Fibroblast of skin of right biceps (primary cell): Measurements from ENCODE around the gene TSPAN12.

Source experiments
- DNase-seq: peaks from one replicate; pipeline ENCODE4 v3.0.0-alpha.2; 2013

The TSPAN12 gene

DNA sequence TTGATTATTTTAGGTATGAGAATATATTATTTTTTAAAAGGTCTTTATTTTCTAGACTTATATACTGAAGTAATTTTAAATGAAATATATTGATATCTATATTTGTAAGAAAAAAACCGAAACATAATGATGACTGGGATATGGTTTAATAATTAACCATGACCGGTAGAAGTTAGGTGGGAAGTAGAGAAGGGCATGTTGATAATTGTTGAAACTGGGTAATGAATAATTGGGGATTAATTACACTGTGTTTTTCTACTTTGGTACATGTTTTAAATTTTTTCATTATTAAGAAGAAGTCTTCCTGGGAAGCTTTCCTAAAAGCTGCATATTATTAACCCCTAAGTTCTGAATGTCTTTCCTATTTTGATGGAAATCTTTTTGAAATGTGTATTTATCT, 16.3 kb downstream of the TSPAN12 start:
- no peak for DNase-seq

DNA sequence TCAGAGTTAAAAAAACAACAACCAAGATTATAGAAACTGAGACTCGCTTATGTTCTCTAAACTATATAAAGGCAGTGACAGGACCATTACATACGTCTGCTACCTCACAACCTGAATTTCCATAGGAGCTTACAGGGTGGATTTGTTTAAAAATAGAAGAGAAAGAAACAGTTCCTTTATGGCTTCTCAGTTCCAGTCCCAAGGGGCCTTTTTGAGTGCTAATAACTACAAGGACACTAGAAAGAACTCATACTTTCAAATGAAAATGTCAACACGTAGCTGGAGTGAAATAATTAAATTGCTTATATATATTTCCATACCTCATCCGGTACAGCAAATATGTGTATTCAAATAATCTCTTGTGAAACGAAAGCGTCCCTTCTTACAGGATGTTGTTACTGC, 19.7 kb downstream of the TSPAN12 start:
- DNase-seq = no peak

DNA sequence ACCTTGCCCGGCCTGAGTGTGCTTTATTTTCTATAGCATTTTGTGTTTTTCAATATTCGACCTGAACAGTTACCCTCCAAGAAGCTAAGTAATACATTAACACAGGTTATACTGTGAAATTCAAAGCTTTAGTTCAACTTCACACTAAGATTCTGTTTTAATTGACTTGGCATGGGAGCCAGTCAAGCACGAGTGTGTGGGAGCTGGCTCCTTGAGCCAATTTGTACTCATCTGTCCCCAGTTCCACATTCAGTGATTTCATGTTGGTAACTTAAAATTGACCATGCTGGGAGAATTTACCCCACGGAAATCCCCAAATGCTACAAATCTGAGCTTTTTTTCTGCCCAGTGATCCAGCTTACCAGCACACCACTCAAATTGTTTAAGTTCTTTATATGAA, 20.3 kb downstream of the TSPAN12 start:
- no peak for DNase-seq

DNA sequence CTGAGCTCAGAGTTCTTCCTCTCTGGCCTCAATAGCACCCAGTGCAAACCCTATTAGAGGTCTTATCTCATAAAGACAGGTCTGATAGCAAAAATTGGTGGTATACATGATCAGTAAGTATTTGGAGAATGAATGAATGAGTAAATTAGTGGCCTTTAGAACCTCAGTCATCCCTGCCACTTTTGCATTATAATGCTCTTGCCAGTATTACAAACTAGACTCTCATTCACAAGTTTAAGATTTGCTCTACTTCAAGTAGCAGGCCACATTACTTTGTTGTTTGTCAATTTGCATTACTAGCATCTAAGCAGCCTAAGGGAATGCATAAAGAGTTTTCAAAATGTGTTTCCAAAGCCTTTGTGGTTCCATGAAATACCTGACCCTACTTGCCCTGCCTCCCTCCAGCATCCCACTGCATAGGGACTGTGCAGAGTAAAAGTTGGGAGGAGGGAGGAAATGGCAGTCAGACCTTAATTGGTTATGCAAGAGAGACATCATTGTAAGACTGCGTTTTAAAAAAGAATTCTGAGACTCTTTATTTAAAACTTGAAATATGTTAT, 21.3 kb downstream of the TSPAN12 start:
- DNase-seq = no peak

DNA sequence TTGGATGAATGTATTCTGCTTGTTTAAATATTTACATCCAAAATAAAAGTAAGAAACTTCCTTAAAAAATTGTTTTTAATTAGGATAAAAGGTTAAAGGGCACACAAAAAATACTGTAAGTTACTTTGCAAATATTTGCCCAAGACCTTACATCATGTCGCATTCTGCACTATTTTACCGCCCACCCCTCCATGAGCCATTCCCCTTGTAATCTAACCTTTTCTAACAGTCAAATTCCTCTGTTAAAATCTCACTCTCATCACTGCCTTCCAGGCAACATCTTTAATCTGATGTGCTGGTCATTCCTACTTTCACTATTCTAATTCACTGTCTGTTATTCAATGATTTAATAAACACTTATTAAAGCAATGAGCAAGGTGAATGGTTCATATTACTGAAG, 23.2 kb downstream of the TSPAN12 start:
- no peak for DNase-seq

DNA sequence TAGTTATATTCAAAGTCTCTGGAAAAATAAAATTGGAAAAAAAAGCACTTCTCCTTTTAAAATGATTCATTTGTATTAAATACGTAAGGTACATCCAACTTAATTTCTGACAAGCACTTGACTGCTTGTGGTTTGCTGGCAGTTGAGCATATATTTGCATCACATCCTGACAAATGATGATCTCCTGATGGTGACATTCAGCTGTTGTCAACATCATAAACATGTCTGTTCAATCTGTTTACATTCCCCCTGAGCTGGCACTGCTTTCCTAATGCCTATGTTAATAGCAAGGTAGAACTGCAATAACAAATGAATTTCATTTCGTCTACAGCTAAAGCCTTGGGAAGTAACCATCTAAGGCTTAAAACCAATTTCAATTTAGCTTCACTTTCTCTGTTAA, 24.4 kb downstream of the TSPAN12 start:
- no peak for DNase-seq

DNA sequence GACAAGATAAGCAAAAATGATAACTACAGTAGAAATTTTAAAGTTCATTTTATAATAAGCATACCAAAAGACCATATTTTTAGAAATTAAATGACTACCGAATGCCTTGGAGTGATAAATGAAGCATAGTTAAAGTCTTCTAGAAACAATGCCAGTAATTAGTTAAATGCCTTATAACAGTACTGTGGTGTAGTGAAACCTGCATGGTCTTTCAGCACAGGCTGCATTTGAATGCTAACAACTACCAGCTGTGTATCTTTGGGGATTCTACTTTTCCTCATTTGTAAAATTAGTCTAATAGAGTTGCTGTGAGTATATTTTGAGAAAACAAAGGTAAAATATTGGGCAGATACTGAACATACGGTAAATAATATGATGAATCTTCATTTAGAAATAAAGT, 25.1 kb downstream of the TSPAN12 start:
- no peak for DNase-seq

DNA sequence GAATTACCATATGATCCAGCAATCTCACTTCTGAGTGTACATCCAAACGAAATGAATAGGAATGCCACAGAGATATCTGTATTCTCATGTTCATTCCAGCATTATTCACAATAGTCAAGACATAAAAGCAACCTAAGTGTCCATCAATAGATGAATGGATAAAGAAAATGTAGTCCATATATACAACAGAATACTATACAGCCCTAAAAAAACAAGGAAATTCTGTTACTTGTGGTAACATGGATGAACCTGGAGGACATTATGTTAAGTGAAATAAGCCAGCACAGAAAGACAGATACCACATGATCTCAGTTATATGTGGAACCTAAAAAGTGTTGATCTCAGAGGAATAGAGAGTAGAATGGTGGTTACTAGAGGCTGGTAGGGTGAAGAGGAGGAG, 26.7 kb downstream of the TSPAN12 start:
- no peak for DNase-seq

DNA sequence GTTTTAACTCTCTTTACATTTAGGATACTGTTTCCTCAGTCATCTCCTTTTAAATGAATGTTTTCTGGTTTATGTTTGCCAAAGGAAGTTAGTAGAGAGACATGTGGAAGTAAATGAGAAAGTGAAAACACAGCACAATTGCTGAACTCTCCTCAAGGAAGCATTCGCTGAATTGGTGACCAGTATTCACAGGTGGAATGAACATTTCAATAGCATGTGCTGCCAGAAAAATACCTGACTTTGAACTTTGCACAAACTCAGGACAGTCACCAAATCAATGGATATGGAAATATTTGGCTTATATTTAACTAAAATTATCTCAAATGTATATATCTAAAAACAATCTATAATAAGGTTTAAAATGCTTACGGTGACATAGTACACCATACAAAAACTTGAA, 28.5 kb downstream of the TSPAN12 start:
- DNase-seq = no peak

DNA sequence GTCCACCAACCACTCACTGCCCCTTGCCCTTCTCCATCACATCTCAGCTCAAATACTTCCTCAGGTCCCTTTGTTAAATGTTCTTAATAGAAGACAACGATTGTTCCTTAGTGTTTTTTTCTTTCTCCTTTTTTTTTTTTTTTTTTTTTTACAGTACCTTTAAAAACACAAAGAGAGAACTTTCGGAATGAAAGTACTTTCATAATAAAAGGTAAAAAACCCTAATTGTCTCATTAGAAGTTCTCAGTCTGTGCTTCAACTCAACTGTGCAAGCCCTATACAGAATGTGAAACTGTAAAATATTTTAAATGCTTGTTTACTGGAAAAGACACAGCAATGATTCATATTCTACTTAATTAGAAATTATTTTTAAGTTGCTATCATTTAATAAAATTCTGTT, 29.4 kb downstream of the TSPAN12 start:
- no peak for DNase-seq

DNA sequence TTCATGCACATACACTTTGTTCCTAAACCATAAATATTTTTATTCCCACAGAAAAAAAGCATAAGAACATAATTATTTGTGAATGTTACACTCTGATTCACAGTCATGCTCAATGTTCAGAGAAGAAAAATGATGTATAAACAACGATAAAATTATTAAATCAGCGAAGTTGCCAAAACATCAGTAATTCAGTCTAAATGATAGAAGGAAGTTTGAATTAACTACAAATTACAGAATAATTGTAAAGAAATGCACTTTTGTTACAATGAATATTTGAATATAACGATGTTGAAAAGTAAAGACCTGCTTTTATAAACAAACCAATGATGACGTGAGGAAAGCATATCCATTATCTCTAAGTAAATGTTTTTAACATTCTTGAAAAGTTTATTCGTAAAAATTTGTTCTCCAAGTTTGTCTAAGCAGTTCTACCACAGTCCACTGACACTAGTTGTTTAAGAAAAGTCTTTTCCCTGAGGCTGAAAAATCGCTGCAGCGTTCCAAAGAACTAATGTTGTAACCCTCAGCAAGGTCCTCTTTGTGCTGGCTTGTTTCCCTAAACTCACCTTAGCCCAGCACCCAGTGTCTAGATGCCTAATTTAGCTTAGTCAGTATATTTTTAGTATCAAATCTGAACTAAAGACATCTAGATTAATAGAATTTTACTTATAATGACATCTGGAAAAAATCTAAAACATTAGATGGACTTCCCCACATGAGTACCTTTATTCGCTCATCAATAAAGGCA, 30.4 kb downstream of the TSPAN12 start:
- no peak for DNase-seq

DNA sequence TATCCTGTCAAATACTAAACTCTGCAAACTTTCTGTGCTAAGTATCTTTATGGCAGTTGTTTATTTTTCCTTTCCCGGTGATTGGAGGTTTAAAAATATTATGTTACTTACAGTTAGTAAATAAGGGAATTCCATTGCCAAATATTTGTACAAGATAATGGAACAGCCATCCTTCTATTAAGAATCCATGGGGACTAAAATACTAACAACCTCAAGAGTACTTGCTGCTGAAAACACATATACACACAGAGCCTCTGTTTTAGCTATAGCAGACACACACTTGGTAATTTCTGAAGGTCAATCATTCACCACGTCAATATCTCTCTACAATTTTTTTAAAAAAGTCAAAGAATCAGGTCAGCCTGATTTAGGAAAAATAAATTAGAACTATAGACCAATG, 32.4 kb downstream of the TSPAN12 start:
- DNase-seq = no peak

DNA sequence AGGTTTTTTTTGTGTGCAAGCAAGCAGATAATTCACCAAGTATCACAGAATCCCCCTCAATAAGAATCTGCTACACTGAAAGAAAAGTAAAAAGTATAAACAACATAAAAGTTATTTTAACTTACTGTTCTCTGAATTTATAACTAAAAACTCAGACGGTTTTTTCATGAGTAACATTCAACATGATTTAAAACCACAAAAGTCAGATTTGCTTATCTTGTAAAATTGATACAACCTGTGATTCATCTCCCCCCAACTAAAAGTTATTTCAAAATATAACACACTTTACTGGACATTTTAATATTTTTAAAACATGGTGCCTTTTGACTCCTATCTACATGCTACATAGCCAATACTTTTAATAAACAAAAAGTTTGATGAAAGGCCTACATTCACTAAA, 32.8 kb downstream of the TSPAN12 start:
- no peak for DNase-seq

DNA sequence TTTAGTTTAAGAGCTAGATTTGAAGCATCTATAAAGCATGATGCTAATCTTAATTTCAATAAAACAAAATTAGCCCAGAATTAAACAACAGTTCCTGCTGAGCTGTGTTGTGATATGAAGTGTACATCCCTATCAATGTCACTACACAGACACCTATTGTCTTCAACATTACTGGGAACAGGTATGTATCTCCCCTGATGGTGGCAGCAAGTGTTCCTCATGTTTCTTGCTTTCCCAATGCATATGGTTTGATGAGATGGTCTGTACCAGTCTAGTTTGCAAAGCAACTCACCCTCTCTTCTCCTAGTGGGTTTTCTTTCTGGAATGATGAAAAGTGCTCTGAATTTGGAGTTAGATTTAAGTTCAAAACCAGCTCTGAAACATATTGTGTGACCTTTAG, 38.1 kb downstream of the TSPAN12 start:
- no peak for DNase-seq

DNA sequence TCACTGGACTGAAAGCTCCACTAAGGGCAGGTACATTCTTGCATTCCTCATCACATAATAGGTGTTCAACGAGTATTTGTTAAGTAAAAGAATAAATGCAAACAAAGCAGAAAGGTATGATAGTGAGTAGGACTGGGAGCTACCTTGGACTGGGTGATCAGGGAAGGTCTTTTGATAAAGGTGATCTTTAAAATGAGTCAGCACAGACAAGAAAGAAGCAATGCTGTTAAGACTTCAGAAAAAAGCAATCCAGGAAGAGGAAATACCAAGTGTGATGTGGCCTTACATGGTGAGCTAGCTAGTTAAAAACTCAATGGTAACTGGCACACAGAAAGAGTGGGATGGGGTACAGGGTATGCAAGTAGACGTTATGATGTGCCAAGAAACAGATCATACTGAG, 40.1 kb downstream of the TSPAN12 start:
- no peak for DNase-seq

DNA sequence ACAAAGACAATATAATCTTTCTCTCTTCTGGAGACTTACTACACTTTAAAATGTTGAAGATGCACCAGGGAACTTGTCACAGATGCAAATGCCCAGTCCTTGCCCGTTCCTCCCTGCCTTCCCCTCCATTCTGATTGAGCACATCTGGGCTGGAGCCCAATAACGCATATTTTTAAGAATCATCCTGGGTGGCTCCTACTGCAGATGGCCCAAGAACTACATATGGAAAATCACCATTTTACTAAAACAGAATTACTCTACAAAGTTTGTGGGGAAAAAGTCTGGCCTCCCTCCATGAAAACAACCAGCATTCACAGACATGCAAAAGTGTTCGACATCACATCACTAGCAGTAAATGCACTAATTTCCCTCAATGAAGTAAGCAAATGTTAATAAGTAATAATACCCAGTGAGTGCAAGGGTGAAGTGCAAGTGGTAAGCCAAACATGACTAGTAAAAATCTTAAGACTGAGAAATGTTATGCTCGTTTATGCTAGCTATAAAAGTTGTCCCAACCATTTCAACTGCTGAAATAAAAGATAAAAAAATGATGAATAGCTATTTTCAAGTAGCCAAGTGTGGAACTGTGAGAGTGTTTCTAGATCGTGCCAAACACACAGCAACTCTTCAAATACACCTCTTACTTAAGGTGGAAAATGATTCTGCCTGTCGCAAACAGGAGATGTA, 43.5 kb downstream of the TSPAN12 start:
- no peak for DNase-seq

DNA sequence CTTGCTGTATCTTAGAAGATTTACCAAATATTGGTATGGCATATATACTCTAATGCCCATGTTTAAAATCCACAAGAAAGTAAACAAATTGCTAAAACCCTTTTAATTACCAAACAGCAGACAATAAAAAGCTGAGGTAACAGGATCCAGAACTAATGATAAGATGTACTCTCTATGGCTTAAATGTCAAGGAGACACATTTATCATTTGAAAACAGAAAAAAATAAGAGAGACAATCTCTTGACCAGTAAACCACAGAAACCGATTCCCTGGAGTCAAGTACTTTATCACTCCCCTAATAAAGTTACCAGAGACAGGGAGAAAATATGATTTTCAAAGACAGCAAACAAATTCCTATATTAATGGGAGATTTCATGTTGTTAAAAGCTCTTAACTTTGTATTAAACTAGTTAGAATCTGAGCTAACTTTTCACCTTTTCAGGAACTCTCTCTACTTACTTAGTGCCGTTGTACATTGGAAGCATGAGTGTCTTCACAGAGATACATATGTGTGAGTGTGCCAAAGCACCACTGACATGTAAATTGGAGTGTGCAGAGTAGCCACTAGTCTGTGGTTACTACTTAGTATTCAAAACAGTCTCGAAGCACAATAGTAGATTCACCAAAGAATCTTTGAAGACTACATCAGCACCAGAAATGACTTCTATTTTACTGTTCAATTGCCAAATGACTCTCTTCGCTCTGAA, 44.2 kb downstream of the TSPAN12 start:
- DNase-seq = no peak

DNA sequence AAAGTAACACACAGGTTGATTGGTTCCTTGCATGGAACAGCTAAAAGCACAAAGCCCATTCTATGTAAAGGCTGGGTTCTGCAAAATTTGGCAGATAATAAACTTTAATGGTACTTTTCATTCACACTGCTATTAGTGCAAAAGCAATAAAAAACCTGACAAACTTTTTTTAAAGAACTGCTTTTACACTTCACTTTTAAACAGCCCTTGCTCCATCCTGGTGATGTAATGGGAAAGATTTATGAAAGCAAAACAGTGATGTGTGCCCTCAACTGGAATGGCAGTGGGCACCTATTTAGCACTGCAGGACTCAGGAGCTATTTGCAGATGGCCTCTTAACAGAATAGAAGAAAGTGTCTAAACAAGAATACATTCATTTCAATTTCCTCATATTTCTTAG, 44.9 kb downstream of the TSPAN12 start:
- no peak for DNase-seq

DNA sequence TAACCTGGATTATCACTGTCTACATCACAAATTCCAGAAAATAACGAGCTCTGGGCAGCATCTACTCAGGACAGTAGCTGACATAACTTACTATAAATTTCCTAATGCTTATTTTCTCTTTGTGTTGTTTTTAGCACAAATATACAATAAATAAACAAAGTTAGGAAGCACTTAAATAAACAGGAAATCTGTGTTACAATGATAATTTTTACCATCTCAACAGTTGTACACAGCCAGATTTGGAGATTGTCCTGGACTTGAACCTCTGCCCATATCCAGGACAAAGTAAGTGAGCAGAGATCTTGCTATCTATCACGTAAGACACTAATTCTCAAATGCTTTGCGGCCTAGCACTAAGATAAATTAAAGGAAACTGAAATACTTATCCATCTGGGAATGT, 48.7 kb downstream of the TSPAN12 start:
- no peak for DNase-seq

DNA sequence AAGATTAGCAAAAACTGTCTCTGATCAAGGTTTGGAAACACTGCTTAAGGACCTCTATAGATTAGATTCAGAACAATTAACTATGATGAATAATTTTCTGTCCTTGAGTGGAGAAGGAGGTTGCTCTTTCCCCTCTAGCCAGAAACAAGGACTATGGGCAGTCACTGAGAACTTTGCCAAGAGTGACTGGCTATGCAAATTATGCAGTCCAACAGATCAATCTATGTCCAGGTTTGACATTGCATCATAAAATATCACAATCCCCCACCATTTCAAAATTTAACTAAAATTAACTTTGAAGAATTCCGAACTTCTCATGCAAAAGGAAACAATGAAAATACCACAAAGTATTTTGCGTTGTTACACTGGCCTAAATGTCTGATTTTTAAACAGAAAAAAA, 50.6 kb downstream of the TSPAN12 start:
- no peak for DNase-seq

DNA sequence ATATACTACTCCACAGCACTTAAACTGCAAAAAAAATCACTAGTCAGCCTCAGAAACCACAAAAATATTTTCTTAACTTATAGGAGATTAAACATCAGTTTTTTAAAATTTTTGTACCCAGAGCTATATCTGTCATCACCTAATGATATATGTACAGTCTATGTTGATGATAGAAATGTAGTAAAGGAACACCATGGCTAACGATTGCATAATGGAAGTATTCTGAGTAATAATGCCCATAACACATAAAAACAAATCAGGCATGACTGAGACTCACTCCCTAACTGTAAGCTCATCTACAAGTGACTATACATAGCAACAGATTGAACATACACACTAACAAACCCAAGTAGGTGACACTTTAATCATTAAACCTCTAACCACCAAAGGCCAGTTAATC, 51.3 kb downstream of the TSPAN12 start:
- peak; percentile 82 for DNase-seq

DNA sequence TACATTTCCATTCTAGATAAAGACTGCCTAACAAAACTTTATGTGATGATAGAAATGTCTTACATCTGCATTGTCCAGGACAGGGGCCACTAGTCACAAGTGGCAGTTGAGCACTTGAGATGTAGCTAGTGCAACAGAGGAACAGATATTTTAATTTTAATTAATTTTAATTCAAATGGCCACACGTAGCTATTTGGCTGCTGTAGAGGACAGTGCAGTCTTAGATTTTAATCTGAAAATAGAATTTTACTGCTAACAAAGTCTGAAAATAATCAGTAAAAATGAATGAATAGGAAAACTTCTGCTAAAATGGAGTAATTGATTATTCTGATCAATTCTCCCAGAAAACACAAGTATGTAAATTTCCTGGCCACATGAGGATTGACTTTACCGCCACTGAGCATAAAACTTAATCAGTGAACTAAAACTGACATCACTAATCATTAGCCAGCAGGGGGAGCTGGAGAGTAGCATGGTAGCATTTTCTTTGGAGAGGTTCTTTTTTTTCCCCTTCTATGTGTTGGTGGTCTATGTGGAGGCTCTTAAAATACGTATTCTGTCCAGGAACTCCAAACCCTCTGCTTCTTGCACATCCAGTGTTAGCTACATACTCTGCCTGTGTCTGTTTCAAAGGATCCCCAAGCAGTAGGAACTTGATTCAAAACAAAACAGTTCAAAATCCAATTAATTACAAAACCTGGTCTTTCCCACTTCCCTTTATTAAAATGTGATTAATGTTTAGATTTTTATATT, 52.1 kb downstream of the TSPAN12 start:
- peak; percentile 69 for DNase-seq

DNA sequence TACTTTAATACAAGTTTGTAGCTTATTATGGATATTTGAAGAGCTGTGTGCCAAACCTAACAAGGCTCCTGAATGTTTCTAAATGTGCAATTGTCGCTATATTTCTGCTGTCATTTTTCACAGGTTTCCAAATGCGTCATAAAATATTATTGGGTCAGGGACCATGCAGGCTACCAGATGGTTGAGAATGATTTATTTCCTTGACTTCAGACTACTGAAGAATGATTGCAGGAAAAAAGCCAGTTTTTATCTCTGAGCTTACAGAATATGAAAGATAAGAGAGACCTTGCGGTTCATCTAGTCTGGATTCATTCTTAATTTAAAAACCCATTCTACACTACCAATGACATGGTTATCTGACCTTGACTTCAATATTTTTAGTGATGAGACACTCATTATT, 55.2 kb downstream of the TSPAN12 start:
- DNase-seq = no peak
